Stimulated activated CD8-positive, alpha-beta memory T cell treated with anti-CD3 and anti-CD28 coated beads, Interleukin-4, amount 100 ng/mL, for 4 hours (primary cell): ENCODE measurements around the gene OTULINL.
"Not testable (repeated sequence)": the region's sequence is repeated elsewhere in the genome, so short reads cannot be mapped to it uniquely, and the experiment has no call there.

Experiments
- DNase-seq, 2 donors: peaks; one replicate each; pipeline ENCODE4 v3.0.0-alpha.2; 2020; ENCODE audit warnings: low read depth in 2 of 2, low spot score in 1 of 2

OTULINL gene

GRCh38 chr5:14581106-14581890 lies at the start of gene OTULINL:
Gene OTULINL, plus strand, starts transcription at chr5:14581792. Its CDS starts 103 bp downstream, at chr5:14581895.
- DNase-seq, result peak; percentile 75 to 82

DNA sequence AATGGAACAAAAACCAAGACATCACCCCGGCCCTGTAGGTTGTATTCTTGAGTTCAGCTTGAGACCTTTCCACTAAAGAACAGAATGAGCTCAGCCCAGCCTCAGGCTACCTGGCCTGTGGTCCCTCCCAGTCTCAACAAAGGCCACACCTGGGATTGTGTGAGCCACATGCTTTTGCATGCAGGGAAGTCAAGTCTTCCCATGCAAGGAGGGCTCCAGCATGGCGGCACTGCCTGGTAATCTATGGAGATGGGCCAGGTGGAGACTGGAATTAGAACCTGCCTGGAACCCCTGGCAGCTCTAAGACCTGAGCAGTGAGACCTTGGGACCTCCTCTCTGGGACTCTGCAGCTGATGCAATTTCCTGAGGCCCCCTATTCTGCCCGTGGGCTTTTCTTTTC lies 49.4 kb upstream of the OTULINL start:
- no peak for DNase-seq

- no peak for DNase-seq
Measured at GRCh38 chr5:14534773-14535172, 46.8 kb upstream of the OTULINL start.

DNA sequence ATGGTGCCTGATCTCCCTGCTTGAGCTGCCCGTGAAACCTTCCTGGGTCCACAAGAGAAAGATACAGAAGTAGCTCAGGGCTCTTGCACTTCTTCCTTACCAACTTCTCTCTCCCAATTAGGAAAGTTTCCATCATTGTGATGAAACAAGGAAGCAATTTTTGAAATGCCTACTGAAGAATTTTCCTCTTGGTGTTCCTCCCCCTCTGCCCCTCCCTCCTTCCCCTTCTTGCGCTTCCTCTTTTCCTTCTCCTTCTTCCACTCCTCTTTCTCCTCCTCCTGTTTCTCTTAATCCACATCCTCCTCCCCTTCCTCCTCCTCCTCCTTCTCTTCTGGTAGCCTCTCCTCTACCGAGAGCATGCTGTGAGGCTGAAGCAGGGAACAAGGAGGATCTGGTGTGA lies 36.3 kb upstream of the OTULINL start:
- DNase-seq, result no peak

DNA sequence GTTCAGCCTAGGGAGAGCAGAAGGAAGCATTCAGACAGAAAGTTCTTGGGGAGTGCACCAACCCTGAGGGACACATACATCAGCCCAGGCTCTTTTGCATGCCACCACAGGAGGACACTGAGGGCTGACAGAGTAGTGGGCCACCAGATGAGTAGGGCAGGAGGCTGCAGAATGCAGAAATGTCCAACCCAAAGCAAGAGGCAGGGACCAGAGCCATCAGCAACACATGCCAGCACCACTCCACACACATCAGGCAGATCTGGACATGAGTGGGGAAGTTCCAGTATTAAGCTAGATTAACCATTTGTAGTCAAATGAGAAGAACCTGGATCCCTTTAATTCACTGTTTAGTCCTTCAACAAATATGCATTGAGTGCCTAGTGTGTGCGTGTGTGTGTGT lies 35.7 kb upstream of the OTULINL start:
- DNase-seq, result no peak

DNA sequence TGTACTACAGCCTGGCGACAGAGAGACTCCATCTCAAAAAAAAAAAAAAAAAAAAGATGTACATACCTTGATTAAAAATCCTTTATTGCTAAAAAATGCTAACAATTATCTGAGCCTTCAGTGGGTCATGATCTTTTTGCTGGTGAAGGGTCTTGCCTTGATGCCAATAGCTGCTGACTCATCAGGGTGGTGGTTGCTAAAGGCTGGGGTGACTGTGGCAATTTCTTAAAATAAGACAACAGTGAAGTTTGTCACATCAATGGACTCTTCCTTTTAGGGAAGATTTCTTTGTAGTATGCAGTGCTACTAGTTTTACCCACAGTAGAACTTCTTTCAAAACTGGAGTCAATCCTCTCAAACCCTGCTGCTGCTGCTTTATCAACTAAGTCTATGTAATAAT lies 33.9 kb upstream of the OTULINL start:
- no peak for DNase-seq

DNA sequence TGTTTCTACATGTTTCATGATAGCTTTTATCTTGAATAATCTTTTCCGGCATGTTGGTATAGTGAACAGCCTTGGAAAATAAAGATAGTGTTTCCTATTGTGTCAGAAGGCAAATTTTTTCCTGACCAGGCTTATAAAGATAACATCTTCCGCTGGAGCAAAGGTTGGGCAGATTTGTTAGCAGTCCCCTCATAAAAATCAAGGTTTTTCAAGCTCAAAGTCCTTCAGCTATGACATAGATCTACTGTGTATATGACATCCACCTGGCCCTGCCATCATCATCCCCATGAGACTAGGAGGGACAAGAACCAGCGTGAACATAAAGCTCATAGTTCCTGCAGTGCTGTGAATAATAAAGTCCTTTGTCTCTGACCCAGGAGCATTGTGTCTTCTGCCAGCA lies 30.4 kb upstream of the OTULINL start:
- DNase-seq, result no peak

DNA sequence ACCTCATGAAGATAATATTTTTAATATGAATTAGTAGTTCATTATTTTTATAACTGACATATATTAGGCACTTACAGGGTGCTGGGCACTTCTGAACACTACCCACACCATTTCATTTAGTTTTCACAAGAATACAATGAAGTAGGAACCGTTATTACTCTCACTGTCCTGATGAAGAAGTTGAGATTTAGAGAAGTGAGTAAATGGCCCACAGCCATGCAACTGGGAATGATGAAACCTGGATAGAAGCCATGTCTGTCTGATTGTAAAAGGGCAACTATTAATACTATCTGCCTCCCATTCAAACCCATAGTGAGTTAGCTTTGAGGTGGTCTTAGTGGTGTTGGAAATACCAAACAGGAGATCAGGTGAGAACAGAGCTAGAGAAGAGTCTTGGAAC lies 29.6 kb upstream of the OTULINL start:
- DNase-seq, result no peak

- DNase-seq, result not testable (repeated sequence)
Measured at GRCh38 chr5:14554288-14554687, 27.3 kb upstream of the OTULINL start.

DNA sequence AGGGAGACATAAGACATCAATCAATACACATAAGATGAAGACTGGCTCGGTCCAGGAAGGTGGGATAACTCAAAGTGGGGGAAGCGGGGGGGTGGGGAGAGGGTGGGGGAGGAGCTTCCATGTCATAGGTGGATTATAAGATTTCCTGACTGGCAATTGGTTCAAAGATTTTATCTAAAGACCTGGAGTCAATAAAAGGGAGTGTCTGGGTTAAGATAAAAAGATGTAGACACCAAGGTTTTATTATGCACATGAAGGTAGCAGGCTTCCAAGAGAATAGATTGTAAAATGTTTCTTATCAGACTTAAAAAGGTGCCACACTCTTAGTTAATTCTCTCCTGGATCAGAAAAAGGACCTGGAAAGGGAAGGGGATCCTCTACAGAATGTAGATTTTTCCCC lies 25.6 kb upstream of the OTULINL start:
- no peak for DNase-seq

DNA sequence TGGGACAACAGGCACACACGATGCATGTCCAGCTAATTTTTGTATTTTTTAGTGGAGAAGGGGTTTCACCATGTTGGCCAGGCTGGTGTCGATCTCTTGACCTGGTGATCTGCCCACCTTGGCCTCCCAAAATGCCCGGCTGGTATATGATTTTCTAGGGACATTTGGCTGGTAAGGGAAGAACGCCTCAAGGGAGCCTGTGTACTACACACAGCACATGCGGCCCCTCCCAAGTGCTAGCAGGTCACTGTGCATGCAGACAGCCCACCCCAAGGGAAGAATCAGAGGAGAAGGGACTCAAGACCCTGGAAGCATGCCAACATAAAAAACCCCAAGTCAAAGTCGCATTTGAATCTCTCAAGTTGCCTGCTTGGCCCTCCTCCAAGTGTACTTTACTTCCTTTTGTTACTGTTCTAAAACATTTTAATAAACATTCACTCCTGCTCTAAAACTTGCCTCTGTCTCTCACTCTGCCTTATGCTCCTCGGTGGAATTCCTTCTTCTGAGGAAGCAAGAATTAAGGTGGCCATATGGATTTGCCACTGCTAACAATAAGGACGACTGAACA lies 24.3 kb upstream of the OTULINL start:
- DNase-seq, result no peak

GRCh38 chr5:14557791-14558415 lies 23.7 kb upstream of the OTULINL start:
- no peak for DNase-seq

DNA sequence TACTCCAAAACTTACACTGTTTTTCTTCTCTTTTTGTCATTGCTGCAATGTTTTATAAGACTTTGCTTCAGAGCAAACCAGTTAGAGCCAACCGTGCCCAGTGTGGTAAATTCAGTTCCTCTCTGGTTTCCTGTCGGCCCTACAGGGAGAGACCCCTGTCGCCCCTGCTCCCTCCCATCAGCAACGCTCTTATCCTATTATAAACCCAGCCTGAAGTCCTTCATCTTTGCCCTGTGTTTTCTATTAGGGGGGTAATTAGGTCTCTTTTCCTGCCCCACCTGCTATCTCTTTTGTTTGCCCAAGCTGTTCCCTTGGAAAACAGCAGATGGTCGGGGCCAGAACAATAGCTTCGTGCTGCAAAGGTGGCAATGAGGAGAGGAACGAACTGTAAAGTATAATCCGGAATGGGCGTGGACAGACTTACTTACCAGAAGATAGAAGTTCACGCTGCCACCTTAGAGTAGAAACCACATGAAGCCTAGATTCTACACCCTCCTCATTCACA lies 21.4 kb upstream of the OTULINL start:
- no peak for DNase-seq

- DNase-seq, result no peak
Measured at GRCh38 chr5:14561741-14562140, 19.9 kb upstream of the OTULINL start.

GRCh38 chr5:14568333-14568732 lies 13.3 kb upstream of the OTULINL start:
- DNase-seq, result no peak

DNA sequence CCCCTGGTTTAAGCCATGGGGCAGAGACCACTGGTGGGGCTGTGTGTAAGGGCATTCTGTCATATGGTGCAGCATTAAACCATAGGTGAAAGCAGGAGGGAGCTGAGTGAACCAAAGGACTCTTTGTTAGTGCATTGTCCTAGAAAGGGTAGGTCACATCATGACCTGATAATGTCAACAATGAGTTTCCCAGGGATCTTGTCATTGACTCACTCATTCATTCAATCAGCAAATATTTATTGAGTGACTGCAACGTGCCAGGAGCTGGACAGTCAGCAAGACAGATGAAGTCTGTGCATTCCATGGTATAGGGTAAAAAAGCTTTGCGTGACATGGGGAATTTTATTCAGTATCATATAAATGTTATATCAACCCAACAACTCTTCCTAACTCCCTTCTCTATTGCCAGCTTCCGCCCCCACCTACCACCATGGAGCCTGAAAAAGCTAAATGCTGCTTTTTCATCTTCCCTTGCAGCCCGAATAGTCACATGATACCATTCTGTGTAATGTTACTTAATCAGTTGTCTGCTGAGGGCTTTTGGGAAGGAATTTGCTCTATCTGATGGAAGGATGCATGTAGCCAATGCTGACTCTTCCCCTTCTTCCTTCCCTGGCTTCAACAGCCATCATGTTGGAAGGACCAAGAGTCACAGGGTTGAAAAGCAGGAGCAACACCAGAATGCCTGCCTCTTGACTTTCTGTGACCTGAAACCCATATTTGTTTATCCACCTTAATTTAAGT lies 11.5 kb upstream of the OTULINL start:
- DNase-seq, result no peak

DNA sequence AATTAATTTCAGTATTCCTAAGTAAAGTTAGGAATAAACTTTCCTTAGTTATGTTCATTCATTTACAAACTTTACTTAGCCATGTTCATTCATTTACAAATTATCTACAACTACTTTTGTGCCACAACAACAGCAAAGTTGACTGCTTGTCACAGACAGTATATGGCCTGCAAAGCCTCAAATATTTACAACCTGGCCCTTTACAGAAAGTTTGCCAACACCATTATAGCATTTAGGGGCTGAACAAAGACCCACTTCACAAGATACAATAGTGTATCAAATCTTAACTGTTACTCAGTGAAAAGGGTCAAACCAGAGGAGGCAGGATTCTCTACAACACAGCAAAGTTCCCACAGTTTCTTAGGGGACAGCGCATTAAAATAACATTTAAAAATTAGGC lies 9.7 kb upstream of the OTULINL start:
- DNase-seq, result no peak

GRCh38 chr5:14572385-14572784 lies 9.2 kb upstream of the OTULINL start:
- no peak for DNase-seq

- DNase-seq, result no peak
Measured at GRCh38 chr5:14572836-14573235, 8.8 kb upstream of the OTULINL start.

GRCh38 chr5:14574096-14574495 lies 7.5 kb upstream of the OTULINL start:
- DNase-seq, result no peak

DNA sequence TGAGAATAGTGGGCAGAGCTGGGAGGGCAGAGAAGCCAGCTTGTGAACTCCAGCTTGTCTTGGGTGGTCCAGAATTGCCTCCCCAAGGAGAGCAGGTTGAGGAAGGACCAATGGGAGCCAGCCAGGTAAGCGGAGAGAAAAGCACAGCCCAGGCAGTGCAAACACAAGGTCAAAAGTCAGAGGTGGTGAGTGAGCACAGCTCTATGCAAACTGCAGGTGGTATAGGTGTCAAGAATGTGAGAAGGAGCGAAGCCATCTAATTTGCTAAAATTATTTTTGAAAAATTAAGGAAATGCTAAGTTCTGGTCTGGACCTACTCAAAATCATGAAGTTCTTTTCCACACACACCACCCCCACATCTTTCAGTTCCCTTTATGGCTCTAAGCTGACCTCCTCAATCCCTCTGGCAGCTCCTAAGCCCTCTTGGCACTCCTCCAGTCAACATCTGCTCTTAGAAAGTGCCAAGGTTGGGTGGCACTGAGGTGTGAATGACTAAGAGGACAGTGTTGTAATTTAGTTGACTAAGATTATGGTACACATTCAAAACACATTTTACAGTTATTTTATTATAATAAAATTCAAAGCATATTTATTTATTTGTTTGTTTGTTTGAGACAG lies 6.6 kb upstream of the OTULINL start:
- DNase-seq, result no peak
